Kasumi-1 (cell line): Measurements from ENCODE around the gene DHRS3.
A peak's percentile ranks its signal among the peaks of the same experiment; 100 is the strongest.
"Not testable (repeated sequence)": the region's sequence is repeated elsewhere in the genome, so short reads cannot be mapped to it uniquely, and the experiment has no call there.

Experiments
- DNase-seq, 2 experiments: peaks; one replicate each; lab custom pipeline; 2025; lab: John Stamatoyannopoulos, UW

DHRS3 gene

GRCh38 chr1:12539320-12539704 lies 78.7 kb downstream of the DHRS3 start:
- no peak for DNase-seq

DNA sequence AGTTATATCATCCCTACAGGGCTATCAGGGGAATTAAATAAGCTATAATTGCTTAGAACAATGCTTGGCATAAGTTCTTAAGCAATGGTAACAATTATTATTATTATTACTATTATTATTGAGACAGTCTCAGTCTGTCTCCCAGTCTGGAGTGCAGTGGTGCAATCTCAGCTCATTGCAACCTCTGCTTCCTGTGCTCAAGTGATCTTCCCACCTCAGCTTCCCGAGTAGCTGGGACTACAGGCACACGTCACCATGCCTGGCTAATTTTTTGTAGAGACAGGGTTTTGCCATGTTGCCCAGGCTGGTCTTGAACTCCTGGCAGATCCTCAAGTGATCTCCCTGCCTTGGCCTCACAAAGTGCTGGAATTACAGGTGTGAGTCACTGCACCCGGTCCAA lies 79.5 kb downstream of the DHRS3 start:
- not testable (repeated sequence) for DNase-seq

DNA sequence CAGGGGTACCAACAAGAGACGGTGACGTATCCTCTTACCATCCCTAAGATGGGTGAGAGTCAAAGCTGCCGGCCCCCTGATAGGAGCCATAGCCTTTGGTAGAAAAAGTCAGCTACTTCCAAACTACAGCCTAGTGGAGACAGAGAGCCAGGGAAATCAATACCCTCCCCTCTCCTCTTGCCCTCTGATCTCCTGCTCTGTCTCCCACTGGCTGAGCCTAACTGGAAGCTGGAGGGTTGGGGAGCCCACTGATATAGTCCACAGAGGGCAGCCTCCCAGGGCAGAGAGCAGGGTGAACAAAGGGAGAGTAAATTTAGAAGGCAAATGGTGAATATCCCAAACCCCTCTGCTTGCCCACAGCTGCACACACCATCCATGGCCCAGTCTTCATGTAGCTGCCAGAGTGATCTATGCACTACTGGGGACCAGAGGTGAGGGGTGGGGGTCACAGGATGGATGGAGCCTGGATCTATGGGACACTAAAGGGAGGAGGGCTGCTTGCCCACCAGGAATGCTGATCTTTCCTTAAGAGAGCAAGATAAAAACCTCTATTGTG lies 80.0 kb downstream of the DHRS3 start:
- DNase-seq, result no peak

- no peak for DNase-seq
Measured at GRCh38 chr1:12537294-12537693, 80.7 kb downstream of the DHRS3 start.

- DNase-seq, result no peak
Measured at GRCh38 chr1:12536023-12536639, 81.9 kb downstream of the DHRS3 start.

GRCh38 chr1:12532405-12533315 lies 85.3 kb downstream of the DHRS3 start:
- DNase-seq, result no peak

GRCh38 chr1:12531179-12531499 lies 86.9 kb downstream of the DHRS3 start:
- DNase-seq, result no peak

GRCh38 chr1:12530462-12531178 lies 87.4 kb downstream of the DHRS3 start:
- no peak for DNase-seq

DNA sequence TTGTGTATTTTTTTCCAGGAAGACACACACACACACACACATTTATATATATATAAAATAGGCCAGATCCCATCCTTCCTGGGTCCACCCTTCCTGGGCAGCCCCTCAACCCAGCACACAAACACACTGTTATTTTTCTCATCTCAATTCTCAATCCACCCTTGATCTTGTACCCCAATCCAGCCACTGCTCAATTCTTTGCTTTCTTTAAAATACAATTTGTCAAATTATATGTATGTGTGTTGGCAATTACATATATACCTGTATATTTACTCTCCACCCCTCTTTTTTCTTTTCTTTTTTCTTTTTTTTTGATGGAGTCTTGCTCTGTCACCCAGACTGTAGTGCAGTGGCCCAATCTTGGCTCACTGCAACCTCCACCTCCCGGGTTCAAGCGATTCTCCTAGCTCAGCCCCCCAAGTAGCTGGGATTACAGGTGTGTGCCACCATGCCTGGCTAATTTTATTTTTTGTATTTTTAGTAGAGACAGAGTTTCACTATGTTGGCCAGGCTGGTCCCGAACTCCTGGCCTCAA lies 88.3 kb downstream of the DHRS3 start:
- DNase-seq, result no peak

DNA sequence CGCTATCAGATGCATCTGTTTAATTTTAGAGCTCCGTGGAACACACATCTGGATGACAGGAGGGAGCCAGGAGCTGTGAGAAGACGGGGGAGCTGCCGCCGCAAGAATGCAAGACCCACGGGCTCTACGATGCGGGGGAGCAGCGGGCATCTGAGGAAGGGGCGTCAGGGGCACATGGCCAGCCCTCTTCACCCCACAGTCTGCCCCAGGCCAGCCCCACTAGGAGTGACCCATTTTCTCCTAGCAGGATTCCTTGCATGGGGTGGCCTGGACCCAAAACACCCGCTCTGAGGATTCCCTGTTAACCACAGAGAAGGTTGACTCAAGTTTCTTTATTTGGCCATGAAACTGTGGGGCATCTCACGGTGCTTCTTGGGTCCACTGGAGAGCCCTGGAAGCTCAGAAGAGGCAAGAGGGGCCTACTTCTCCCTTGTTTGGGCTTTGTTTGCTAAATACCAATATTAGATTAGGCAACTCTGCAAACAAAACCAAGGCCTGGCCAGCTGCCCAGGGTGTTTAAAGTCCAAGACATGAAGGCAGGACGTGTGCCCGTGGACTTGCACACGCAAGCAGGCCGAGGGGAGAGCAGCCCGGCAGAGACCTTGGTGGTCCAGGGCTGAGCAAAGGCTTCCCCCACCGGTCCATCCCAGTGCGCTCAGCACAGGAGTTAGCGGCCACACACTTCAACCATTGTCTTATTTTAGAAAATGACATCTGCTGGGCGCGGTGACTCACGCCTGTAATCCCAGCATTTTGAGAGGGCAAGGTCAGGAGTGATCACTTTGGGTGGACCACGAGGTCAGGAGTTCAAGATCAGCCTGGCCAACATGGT lies 89.8 kb downstream of the DHRS3 start:
- no peak for DNase-seq

DNA sequence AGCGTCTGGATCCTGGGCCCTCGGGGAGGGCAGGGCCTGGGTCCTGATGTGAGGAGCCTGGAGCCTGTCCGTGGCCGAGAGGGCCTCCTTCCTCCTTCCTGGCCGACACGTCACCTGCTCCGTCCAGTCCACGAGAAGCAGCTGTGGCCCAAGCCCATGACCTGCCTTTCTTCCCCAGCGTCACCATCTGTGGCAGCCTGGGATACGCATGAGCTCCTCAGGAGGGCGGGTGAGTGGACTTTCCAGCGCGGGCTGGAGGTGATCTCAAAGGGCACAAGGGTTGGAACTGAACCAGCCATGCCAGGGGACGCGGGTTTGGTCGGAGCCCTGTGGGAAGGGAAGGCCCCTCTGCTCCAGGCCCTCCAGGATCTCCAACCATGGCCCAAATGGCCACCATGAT lies 90.4 kb downstream of the DHRS3 start:
- no peak for DNase-seq

DNA sequence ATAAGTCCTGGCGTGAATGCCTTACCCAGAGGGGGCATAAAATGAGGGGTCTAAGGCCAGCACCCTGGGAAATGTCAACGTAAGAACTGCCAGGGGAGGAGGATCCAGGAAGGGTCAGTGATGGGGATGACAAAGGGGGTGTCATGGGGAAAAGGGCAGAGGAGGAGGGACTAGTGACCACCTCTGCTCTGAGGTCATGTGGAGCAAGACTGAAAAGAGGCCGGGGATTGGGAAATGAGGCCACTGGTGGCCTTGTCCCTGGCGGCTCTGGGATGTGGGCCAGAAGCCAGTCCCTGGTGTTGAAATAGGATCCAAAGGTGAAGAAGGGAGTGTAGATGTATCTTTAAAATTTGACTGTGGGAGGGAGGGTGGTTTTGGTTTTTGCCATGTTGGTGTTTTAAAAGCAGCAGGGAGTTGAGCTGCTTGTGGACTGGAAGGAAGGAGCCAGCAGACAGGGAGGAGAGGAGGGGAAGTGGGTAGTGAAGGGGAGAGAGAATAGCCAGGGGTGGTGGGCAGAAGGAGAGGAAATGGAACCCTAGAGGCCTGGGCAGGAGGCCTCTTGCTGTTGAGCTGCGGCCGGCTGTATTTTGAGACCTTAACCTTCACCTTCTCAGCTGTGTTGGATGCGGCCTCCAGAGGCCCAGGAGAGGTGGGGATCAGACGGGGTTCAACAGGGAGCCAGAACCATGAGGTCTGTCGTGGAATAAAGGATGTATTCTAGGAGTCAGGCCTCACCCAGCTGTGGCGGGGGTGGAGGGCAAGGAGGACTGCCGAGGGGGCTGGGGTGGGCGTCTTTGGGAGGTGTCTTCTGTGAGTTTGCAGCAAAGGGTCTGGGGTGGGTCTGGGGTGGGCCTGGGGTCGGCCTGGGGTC lies 92.5 kb downstream of the DHRS3 start:
- DNase-seq, result peak; percentile 62

- no peak for DNase-seq
Measured at GRCh38 chr1:12524266-12524665, 93.7 kb downstream of the DHRS3 start.

DNA sequence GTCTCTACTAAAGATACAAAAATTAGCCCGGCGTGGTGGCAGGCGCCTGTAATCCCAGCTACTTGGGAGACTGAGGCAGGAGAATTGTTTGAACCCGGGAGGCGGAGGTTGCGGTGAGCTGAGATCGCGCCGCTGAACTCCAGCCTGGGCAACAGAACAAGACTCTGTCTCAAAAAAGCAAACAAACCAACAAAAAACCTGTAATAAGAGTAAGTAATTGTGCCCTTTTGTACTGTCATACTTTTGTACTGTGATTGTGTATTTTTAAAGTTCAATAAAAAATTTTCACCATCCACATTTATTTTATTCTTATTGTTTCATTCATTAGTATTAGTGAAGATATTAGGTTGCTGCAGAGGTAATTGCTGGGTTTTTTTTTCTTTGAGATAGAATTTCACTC lies 95.2 kb downstream of the DHRS3 start:
- not testable (repeated sequence) for DNase-seq

DNA sequence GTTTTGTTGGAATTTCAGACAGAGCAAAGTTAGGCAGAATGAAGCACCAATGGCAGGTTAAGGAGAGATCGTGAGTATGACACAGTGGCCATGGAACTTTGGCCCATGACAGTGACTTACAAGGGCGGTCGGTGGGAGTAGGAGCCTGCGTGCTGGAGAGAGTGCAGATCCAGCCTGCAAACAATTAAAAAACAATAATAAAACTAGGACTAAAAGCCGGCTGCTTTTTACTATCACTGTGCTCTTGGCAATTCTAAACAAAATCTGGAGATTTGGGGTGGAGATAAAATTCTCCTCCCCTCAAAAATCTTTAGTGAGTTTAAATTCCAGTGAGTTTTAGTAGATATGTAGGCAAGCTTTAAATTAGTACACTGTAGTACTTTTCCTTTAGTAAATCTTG lies 96.9 kb downstream of the DHRS3 start:
- DNase-seq, result no peak

DNA sequence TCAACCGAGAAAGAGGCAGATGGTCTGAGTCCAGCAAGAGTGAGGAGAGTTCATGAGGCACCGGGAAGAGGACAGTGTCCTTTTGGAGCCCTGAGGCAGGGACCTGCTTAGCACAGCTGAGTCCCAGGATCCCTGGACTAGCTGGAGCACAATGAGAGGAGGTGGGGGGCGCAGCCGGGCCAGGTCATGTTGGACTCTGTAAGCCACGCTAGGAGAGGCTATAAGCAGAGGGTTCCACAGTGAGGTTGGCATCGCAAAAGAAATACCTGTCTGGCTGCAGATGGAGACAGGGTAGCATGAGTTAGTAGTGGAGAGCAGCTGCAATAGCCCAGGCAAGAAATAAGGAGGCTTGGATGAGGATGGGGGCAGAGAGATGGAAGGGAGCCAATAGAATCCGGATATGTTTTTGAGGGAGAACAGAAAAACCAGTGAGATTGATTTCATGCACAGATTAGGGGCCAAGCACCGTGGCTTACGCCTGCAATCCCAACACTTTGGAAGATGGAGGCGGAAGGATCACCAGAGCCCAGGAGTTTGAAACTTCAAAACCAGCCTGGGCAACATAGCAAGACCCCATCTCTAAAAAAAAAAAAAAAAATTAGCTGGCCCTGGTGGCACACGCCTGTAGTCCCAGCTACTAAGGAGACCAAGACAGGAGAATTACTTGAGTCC lies 98.2 kb downstream of the DHRS3 start:
- DNase-seq, result no peak

- DNase-seq, result no peak
Measured at GRCh38 chr1:12518931-12519692, 98.9 kb downstream of the DHRS3 start.
